Central memory CD8-positive, alpha-beta T cell (primary cell): Measurements from ENCODE around the gene SND1.
A peak's percentile ranks its signal among the peaks of the same experiment; 100 is the strongest.

Experiments
- ATAC-seq: fragments of 150-1000 bp; cut with Tn5 transposase; replicated peaks from 2 replicates; pipeline ENCODE4 v1.10.0; 2022; ENCODE audit warnings: mild to moderate bottlenecking, moderate FRiP score, moderate number of reproducible peaks; ENCODE audit not compliant: poor library complexity, severe bottlenecking; ENCODE audit errors: extremely low read depth
- DNase-seq, 2 donors: peaks; one replicate each; pipeline ENCODE4 v3.0.0; 2021; ENCODE audit warnings: low spot score in 2 of 2
- H3K27ac Mint-ChIP-seq: one replicate; pipeline ENCODE4 v1.8.0; 2022; ENCODE audit warnings: low read depth, mild to moderate bottlenecking, moderate library complexity, mixed read lengths
- H3K27me3 Mint-ChIP-seq: one replicate; pipeline ENCODE4 v1.8.0; 2022; ENCODE audit warnings: mixed read lengths
- H3K36me3 Mint-ChIP-seq: one replicate; pipeline ENCODE4 v1.8.0; 2022; ENCODE audit warnings: mild to moderate bottlenecking, moderate library complexity, mixed read lengths; ENCODE audit not compliant: insufficient read depth
- H3K4me1 Mint-ChIP-seq: one replicate; pipeline ENCODE4 v1.8.0; 2022; ENCODE audit warnings: mixed read lengths
- H3K4me3 Mint-ChIP-seq: one replicate; pipeline ENCODE4 v1.8.0; 2022; ENCODE audit warnings: mild to moderate bottlenecking, moderate library complexity, mixed read lengths
- H3K9me3 Mint-ChIP-seq: one replicate; pipeline ENCODE4 v1.8.0; 2022; ENCODE audit warnings: mixed read lengths

The SND1 gene

DNA sequence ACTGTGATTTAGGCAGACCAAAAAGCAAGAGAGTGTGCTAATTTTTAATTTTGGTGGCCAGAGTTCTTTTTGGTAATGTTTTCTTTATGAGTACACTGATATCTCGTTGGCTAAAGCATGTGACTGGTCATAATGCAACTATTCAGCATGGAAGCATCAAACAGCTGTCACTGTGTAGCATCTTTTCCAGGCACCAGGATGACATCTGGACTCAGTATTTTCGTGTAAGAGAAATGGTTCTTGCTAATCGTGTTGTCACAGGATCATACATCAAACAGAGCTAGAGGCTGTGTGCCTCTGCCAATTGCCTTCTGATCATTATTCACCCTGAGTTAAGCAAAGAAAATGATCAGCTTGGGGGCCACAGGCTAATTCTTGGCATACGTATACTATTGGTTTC, 118.9 kb downstream of the SND1 start:
- ATAC-seq (no peak), DNase-seq (no peak)
- no peak overlapping the region for H3K4me3 Mint-ChIP-seq
- no peak overlapping the region for H3K27ac Mint-ChIP-seq
- H3K27me3 Mint-ChIP-seq: no peaks in the 10 kb centered on the region
- H3K9me3 Mint-ChIP-seq: peaks cover 5% of the 10 kb centered on the region
- H3K4me1 Mint-ChIP-seq: peaks cover 61% of the 10 kb centered on the region
- H3K36me3 Mint-ChIP-seq: peaks cover 6% of the 10 kb centered on the region

- Mint-ChIP-seq H3K4me3 (no peak overlapping the region), H3K36me3 (peaks cover 6% of the 10 kb centered on the region), H3K27ac (no peak overlapping the region), H3K4me1 (peaks cover 61% of the 10 kb centered on the region), H3K9me3 (peaks cover 2% of the 10 kb centered on the region), H3K27me3 (no peaks in the 10 kb centered on the region)
- DNase-seq (no peak), ATAC-seq (no peak)
These were observed 119.7 kb downstream of the SND1 start for GRCh38 chr7:127771707-127772106.

- Mint-ChIP-seq H3K4me3 (no peak overlapping the region), H3K27ac (no peak overlapping the region), H3K36me3 (no peaks in the 10 kb centered on the region), H3K4me1 (peaks cover 35% of the 10 kb centered on the region), H3K9me3 (no peaks in the 10 kb centered on the region), H3K27me3 (no peaks in the 10 kb centered on the region)
- DNase-seq (no peak), ATAC-seq (no peak)
These were observed 124.9 kb downstream of the SND1 start for GRCh38 chr7:127776776-127777386.

GRCh38 chr7:127780489-127780888, 128.5 kb downstream of the SND1 start:
- Mint-ChIP-seq H3K36me3 (peaks cover 1% of the 10 kb centered on the region), H3K27ac (no peak overlapping the region), H3K9me3 (no peaks in the 10 kb centered on the region), H3K4me3 (no peak overlapping the region), H3K27me3 (no peaks in the 10 kb centered on the region), H3K4me1 (peaks cover 56% of the 10 kb centered on the region)
- DNase-seq (no peak), ATAC-seq (no peak)

GRCh38 chr7:127781081-127781480, 129.1 kb downstream of the SND1 start:
- Mint-ChIP-seq H3K36me3 (peaks cover 1% of the 10 kb centered on the region), H3K9me3 (no peaks in the 10 kb centered on the region), H3K27me3 (no peaks in the 10 kb centered on the region), H3K27ac (no peak overlapping the region), H3K4me3 (no peak overlapping the region), H3K4me1 (peaks cover 50% of the 10 kb centered on the region)
- ATAC-seq (no peak), DNase-seq (no peak)

GRCh38 chr7:127782075-127782474, 130.1 kb downstream of the SND1 start:
- no peak for DNase-seq
- no peak overlapping the region for H3K4me3 Mint-ChIP-seq
- peaks cover 55% of the 10 kb centered on the region for H3K4me1 Mint-ChIP-seq
- peaks cover 1% of the 10 kb centered on the region for H3K36me3 Mint-ChIP-seq
- no peaks in the 10 kb centered on the region for H3K9me3 Mint-ChIP-seq
- H3K27me3 Mint-ChIP-seq: no peaks in the 10 kb centered on the region
- no peak for ATAC-seq
- H3K27ac Mint-ChIP-seq: no peak overlapping the region

- H3K27me3 Mint-ChIP-seq: no peaks in the 10 kb centered on the region
- peak; percentile 19 for ATAC-seq
- no peaks in the 10 kb centered on the region for H3K9me3 Mint-ChIP-seq
- H3K4me1 Mint-ChIP-seq: peaks cover 55% of the 10 kb centered on the region
- no peak overlapping the region for H3K4me3 Mint-ChIP-seq
- H3K27ac Mint-ChIP-seq: no peak overlapping the region
- no peak for DNase-seq
- H3K36me3 Mint-ChIP-seq: peaks cover 1% of the 10 kb centered on the region
These were observed 130.9 kb downstream of the SND1 start for GRCh38 chr7:127782654-127783559.

DNA sequence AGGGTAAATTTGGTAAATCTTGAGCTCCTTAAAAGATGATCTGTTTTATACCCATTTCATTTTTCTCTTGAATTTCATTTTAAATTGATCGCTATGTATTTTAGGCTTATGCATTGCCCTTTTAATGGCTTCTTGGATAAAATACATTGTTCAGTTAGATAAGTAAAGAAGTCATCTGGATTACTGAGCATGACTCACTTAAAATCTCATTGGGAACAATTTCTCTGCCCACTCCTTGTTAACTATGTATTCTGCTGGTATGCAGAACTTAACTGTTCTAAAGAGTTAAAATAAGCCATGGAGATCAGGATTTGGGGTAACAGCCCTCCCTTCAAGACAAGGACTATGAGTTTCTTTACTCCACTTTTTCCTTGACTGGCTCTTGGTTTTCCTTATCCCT, 134.2 kb downstream of the SND1 start:
- Mint-ChIP-seq H3K4me1 (peaks cover 70% of the 10 kb centered on the region), H3K4me3 (no peak overlapping the region), H3K36me3 (peaks cover 1% of the 10 kb centered on the region), H3K9me3 (no peaks in the 10 kb centered on the region), H3K27ac (no peak overlapping the region), H3K27me3 (no peaks in the 10 kb centered on the region)
- DNase-seq: no peak
- ATAC-seq: no peak

- ATAC-seq (no peak), DNase-seq (no peak)
- Mint-ChIP-seq H3K4me1 (peaks cover 70% of the 10 kb centered on the region), H3K36me3 (peaks cover 3% of the 10 kb centered on the region), H3K27ac (no peak overlapping the region), H3K9me3 (no peaks in the 10 kb centered on the region), H3K4me3 (no peak overlapping the region), H3K27me3 (no peaks in the 10 kb centered on the region)
These were observed 137.0 kb downstream of the SND1 start for GRCh38 chr7:127789031-127789430.

GRCh38 chr7:127791446-127792189, 139.6 kb downstream of the SND1 start:
- no peak overlapping the region for H3K27ac Mint-ChIP-seq

DNA sequence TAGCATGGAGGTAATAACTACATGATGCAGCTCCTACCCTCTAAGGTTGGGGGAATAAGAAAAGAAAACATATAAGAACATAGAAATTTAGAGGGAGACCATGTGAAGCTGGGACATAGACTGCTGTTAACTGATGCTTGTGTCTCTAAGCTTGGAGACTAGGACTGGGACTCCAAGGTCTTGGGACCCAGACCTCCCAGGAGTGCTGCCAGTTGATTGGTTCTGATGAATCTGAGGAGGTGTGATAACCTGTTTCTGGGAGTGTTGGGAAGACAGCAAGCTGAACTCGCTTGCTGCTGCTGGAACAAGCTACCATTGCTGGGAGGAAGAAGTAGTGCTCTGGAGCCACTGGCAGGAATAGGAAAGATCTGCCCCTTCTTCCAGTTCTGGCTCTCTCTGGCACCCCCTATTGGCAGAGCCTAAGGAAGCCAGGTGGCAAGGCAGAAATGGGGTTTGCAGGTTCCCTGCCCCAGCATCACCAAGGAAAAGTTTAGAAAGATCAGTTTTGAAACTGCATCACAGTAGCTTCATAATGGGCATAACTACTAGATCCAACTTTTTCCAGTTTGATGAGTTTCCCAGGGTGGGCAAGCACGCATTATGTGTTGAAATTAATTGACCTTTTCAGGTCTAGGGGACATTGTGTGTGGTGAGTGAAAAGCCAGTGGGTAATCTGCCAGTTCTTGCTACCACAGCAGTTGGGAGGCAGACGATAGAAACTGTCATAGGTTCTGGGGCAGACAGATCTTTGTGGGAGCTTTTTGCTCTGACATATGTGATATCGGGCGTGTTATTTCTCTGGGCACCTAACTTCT, 140.7 kb downstream of the SND1 start:
- peaks cover 62% of the 10 kb centered on the region for H3K4me1 Mint-ChIP-seq
- peak; percentile 15 to 24 for DNase-seq
- H3K36me3 Mint-ChIP-seq: peaks cover 4% of the 10 kb centered on the region
- H3K9me3 Mint-ChIP-seq: no peaks in the 10 kb centered on the region
- ATAC-seq: no peak
- no peak overlapping the region for H3K4me3 Mint-ChIP-seq
- H3K27me3 Mint-ChIP-seq: no peaks in the 10 kb centered on the region
- H3K27ac Mint-ChIP-seq: no peak overlapping the region

More at GRCh38 chr7:127791446-127792189, 139.6 kb downstream of the SND1 start:
- DNase-seq (no peak), ATAC-seq (no peak)
- H3K4me1 Mint-ChIP-seq: peaks cover 72% of the 10 kb centered on the region
- no peak overlapping the region for H3K4me3 Mint-ChIP-seq
- H3K9me3 Mint-ChIP-seq: no peaks in the 10 kb centered on the region
- no peaks in the 10 kb centered on the region for H3K27me3 Mint-ChIP-seq
- H3K36me3 Mint-ChIP-seq: peaks cover 2% of the 10 kb centered on the region

GRCh38 chr7:127793582-127793981, 141.6 kb downstream of the SND1 start:
- ATAC-seq: no peak
- peaks cover 4% of the 10 kb centered on the region for H3K36me3 Mint-ChIP-seq
- H3K4me1 Mint-ChIP-seq: peaks cover 66% of the 10 kb centered on the region
- no peak overlapping the region for H3K27ac Mint-ChIP-seq
- H3K27me3 Mint-ChIP-seq: no peaks in the 10 kb centered on the region
- no peak overlapping the region for H3K4me3 Mint-ChIP-seq
- no peak for DNase-seq
- H3K9me3 Mint-ChIP-seq: no peaks in the 10 kb centered on the region
